HG03575 (cell line): ENCODE results near the gene SKAP1.
"Not testable (repeated sequence)": the region's sequence is repeated elsewhere in the genome, so short reads cannot be mapped to it uniquely, and the experiment has no call there.

Experiments used
- ATAC-seq: cut with Tn5 transposase; IDR thresholded peaks from one replicate; pipeline ENCODE4 v1.9.1; 2021; ENCODE audit not compliant: unreplicated experiment, insufficient number of reproducible peaks, low FRiP score; ENCODE audit errors: extremely low read depth

The SKAP1 gene

GRCh38 chr17:48378708-48379392, 51.2 kb downstream of the SKAP1 start:
- no peak for ATAC-seq

GRCh38 chr17:48378238-48378637, 51.8 kb downstream of the SKAP1 start:
- no peak for ATAC-seq

- ATAC-seq, result no peak
Observed at GRCh38 chr17:48376682-48377325, 53.2 kb downstream of the SKAP1 start.

GRCh38 chr17:48375356-48375755, 54.7 kb downstream of the SKAP1 start:
- ATAC-seq, result no peak

GRCh38 chr17:48374650-48375230, 55.3 kb downstream of the SKAP1 start:
- ATAC-seq, result no peak

- no peak for ATAC-seq
Observed at GRCh38 chr17:48373883-48374282, 56.1 kb downstream of the SKAP1 start.

- no peak for ATAC-seq
Observed at GRCh38 chr17:48373130-48373830, 56.7 kb downstream of the SKAP1 start.

GRCh38 chr17:48368967-48369366, 61.0 kb downstream of the SKAP1 start:
- ATAC-seq, result not testable (repeated sequence)

- ATAC-seq, result no peak
Observed at GRCh38 chr17:48368352-48368908, 61.6 kb downstream of the SKAP1 start.

- ATAC-seq, result no peak
Observed at GRCh38 chr17:48363161-48363560, 66.9 kb downstream of the SKAP1 start.

- ATAC-seq, result not testable (repeated sequence)
Observed at GRCh38 chr17:48360861-48361633, 69.0 kb downstream of the SKAP1 start.

- no peak for ATAC-seq
Observed at GRCh38 chr17:48357779-48358602, 72.0 kb downstream of the SKAP1 start.

GRCh38 chr17:48356866-48357265, 73.1 kb downstream of the SKAP1 start:
- no peak for ATAC-seq

- no peak for ATAC-seq
Observed at GRCh38 chr17:48352630-48353029, 77.4 kb downstream of the SKAP1 start.

- ATAC-seq, result no peak
Observed at GRCh38 chr17:48351911-48352332, 78.1 kb downstream of the SKAP1 start.

- no peak for ATAC-seq
Observed at GRCh38 chr17:48348352-48348751, 81.7 kb downstream of the SKAP1 start.

GRCh38 chr17:48347177-48347576, 82.8 kb downstream of the SKAP1 start:
- ATAC-seq, result no peak

GRCh38 chr17:48344251-48344650, 85.8 kb downstream of the SKAP1 start:
- no peak for ATAC-seq
